H9 (cell line): Measurements from ENCODE around the gene MYL10. TPM values are rescaled to one million over a fixed set of nuclear protein-coding genes. Genes with fewer than 3 reads are reported as not detected.

ENCODE experiments used
- DNase-seq: peaks from one replicate; pipeline ENCODE4 v3.0.0-alpha.2; 2017
- H2AFZ ChIP-seq: one replicate; pipeline ENCODE4 v1.6.1; 2013; ENCODE audit warnings: mild to moderate bottlenecking, low read length, control low read depth, moderate library complexity
- H2AK5ac ChIP-seq: 2 replicates; pipeline ENCODE4 v1.6.1; 2013; ENCODE audit warnings: low read length, control low read depth, mixed read lengths; ENCODE audit not compliant: insufficient read length
- H2BK120ac ChIP-seq: one replicate; pipeline ENCODE4 v1.6.1; 2013; ENCODE audit warnings: low read depth, mild to moderate bottlenecking, low read length, control low read depth, inconsistent platforms; ENCODE audit not compliant: poor library complexity, severe bottlenecking
- H2BK12ac ChIP-seq: 2 replicates; pipeline ENCODE4 v1.6.1; 2013; ENCODE audit warnings: low read length, control low read depth, mixed read lengths, low read depth; ENCODE audit not compliant: insufficient read length
- H2BK15ac ChIP-seq: 2 replicates; pipeline ENCODE4 v1.6.1; 2013; ENCODE audit warnings: low read depth, low read length, control low read depth
- H2BK20ac ChIP-seq: one replicate; pipeline ENCODE4 v1.6.1; 2013; ENCODE audit warnings: low read depth, mild to moderate bottlenecking, low read length, control low read depth, inconsistent platforms; ENCODE audit not compliant: poor library complexity, severe bottlenecking
- H2BK5ac ChIP-seq: 2 replicates; pipeline ENCODE4 v1.6.1; 2013; ENCODE audit warnings: low read length, control low read depth, mixed read lengths; ENCODE audit not compliant: insufficient read length
- H3K14ac ChIP-seq: 2 replicates; pipeline ENCODE4 v1.6.1; 2013; ENCODE audit warnings: low read length, control low read depth; ENCODE audit not compliant: insufficient read depth
- H3K18ac ChIP-seq: 2 replicates; pipeline ENCODE4 v1.6.1; 2013; ENCODE audit warnings: low read depth, mild to moderate bottlenecking, mixed read lengths, low read length, control low read depth; ENCODE audit not compliant: insufficient read length
- H3K23ac ChIP-seq: 2 replicates; pipeline ENCODE4 v1.6.1; 2013; ENCODE audit warnings: low read length, control low read depth, mixed read lengths, low read depth; ENCODE audit not compliant: insufficient read length
- H3K23me2 ChIP-seq: 2 replicates; pipeline ENCODE4 v1.6.1; 2013; ENCODE audit warnings: low read depth, mild to moderate bottlenecking, mixed read lengths, low read length, control low read depth; ENCODE audit not compliant: insufficient read length, poor library complexity, severe bottlenecking
- H3K27ac ChIP-seq: 2 replicates; pipeline ENCODE4 v1.5.1; 2013; ENCODE audit warnings: low read length, control low read depth, mixed read lengths, low read depth; ENCODE audit not compliant: insufficient read length
- H3K27me3 ChIP-seq: 2 replicates; pipeline ENCODE4 v1.6.1; 2013; ENCODE audit warnings: low read length, control low read depth, inconsistent platforms; ENCODE audit not compliant: insufficient read depth
- H3K4ac ChIP-seq: 2 replicates; pipeline ENCODE4 v1.6.1; 2013; ENCODE audit warnings: low read depth, mild to moderate bottlenecking, control low read depth, inconsistent platforms, low read length, moderate library complexity
- H3K4me1 ChIP-seq: 2 replicates; pipeline ENCODE4 v1.6.1; 2013; ENCODE audit warnings: low read length, control low read depth, inconsistent platforms; ENCODE audit not compliant: insufficient read depth
- H3K4me2 ChIP-seq: 2 replicates; pipeline ENCODE4 v1.6.1; 2013; ENCODE audit warnings: low read length, control low read depth, mixed read lengths; ENCODE audit not compliant: insufficient read length, insufficient read depth
- H3K56ac ChIP-seq: 2 replicates; pipeline ENCODE4 v1.6.1; 2013; ENCODE audit warnings: low read depth, mild to moderate bottlenecking, mixed read lengths, low read length, control low read depth; ENCODE audit not compliant: insufficient read length
- H3K79me1 ChIP-seq: 2 replicates; pipeline ENCODE4 v1.6.1; 2013; ENCODE audit warnings: low read depth, mild to moderate bottlenecking, moderate library complexity, low read length, control low read depth, inconsistent platforms; ENCODE audit not compliant: insufficient read depth, poor library complexity, severe bottlenecking
- H3K79me2 ChIP-seq: 2 replicates; pipeline ENCODE4 v1.6.1; 2013; ENCODE audit warnings: low read length, control low read depth, inconsistent platforms; ENCODE audit not compliant: insufficient read depth
- H3K9ac ChIP-seq: 2 replicates; pipeline ENCODE4 v1.6.1; 2013; ENCODE audit warnings: low read length, control low read depth, mixed read lengths; ENCODE audit not compliant: insufficient read length; ENCODE audit errors: extremely low read depth
- H3K9me3 ChIP-seq: one replicate; pipeline ENCODE4 v1.6.1; 2013; ENCODE audit warnings: low read depth, low read length, inconsistent platforms; ENCODE audit not compliant: control insufficient read depth
- H3T11ph ChIP-seq: one replicate; pipeline ENCODE4 v1.6.1; 2013; ENCODE audit warnings: mild to moderate bottlenecking, low read length, control low read depth, inconsistent platforms
- H4K20me1 ChIP-seq: one replicate; pipeline ENCODE4 v1.6.1; 2013; ENCODE audit not compliant: control insufficient read depth, insufficient read length, insufficient read depth
- H4K5ac ChIP-seq: 2 replicates; pipeline ENCODE4 v1.6.1; 2013; ENCODE audit warnings: low read depth, mild to moderate bottlenecking, mixed read lengths, low read length, control low read depth; ENCODE audit not compliant: insufficient read length
- H4K8ac ChIP-seq: replicated peaks from 2 replicates; pipeline ENCODE4 v1.6.1; 2013; ENCODE audit warnings: low read length, control low read depth, mixed read lengths, low read depth; ENCODE audit not compliant: insufficient read length
- H4K91ac ChIP-seq: 2 replicates; pipeline ENCODE4 v1.6.1; 2013; ENCODE audit warnings: low read depth, mild to moderate bottlenecking, moderate library complexity, mixed read lengths, low read length, control low read depth; ENCODE audit not compliant: insufficient read length
- H3K27ac Mint-ChIP-seq, 3 experiments: 2 replicates in 2 of 3; 3 replicates in 1 of 3; pipeline ENCODE4 v1.8.0; 2020 to 2021; ENCODE audit warnings: mixed read lengths in 3 of 3, mild to moderate bottlenecking in 1 of 3, moderate library complexity in 1 of 3
- H3K27me3 Mint-ChIP-seq: 2 replicates; pipeline ENCODE4 v1.8.0; 2021; ENCODE audit warnings: low read depth, mild to moderate bottlenecking, moderate library complexity, mixed read lengths
- H3K36me3 Mint-ChIP-seq, 3 experiments: 2 replicates in 2 of 3; 3 replicates in 1 of 3; pipeline ENCODE4 v1.8.0; 2020 to 2021; ENCODE audit warnings: low read depth in 3 of 3, mixed read lengths in 3 of 3; ENCODE audit not compliant: insufficient read depth in 1 of 3
- H3K4me1 Mint-ChIP-seq, 2 experiments: 2 replicates each; pipeline ENCODE4 v1.8.0; 2020; ENCODE audit warnings: mixed read lengths in 2 of 2
- H3K4me3 Mint-ChIP-seq, 2 experiments: 2 replicates in 1 of 2; 3 replicates in 1 of 2; pipeline ENCODE4 v1.8.0; 2020 to 2021; ENCODE audit warnings: mild to moderate bottlenecking in 2 of 2, mixed read lengths in 2 of 2, moderate library complexity in 1 of 2
- H3K9me3 Mint-ChIP-seq, 2 experiments: 2 replicates in 1 of 2; 3 replicates in 1 of 2; pipeline ENCODE4 v1.8.0; 2020; ENCODE audit warnings: mild to moderate bottlenecking in 2 of 2, mixed read lengths in 2 of 2, moderate library complexity in 1 of 2
- CTCF ChIP-seq: fragments of 200-600 bp; sonication (generic); conservative IDR thresholded peaks from 3 replicates; pipeline ENCODE4 v1.8.0; 2021; ENCODE audit warnings: antibody characterized with exemption, mild to moderate bottlenecking
- WGBS: extraction: QIAGEN DNeasy Blood & Tissue Kit; methylation state at CpG from one replicate; pipeline ENCODE4 v1.1.7; 2013; ENCODE audit warnings: missing lambda C conversion rate, low lambda C conversion rate, mixed read lengths; ENCODE audit not compliant: insufficient read length; ENCODE audit errors: extremely low coverage; 5-methylcytosine and 5-hydroxymethylcytosine counted together
- total RNA-seq: library from RNA; stranded (reverse); gene quantifications from 2 replicates; pipeline ENCODE4 v1.2.1, GENCODE V29; 2021

The MYL10 gene
- total RNA-seq, 1 experiment from 2014 or later = 0.50 TPM

GRCh38 chr7:101604331-101604933 lies 24.7 kb downstream of the MYL10 start:
- H3K23me2 ChIP-seq = no peaks in the 10 kb centered on the region
- H4K8ac ChIP-seq = no peak overlapping the region
- H3K18ac ChIP-seq = no peak overlapping the region
- no CpG with 5 or more reads among the region's 5 CpGs for WGBS
- Mint-ChIP-seq H3K27me3 (peaks cover 13% of the 10 kb centered on the region), H3K36me3 (no peaks in the 10 kb centered on the region), H3K4me1 (peaks cover 10 to 16% of the 10 kb centered on the region in 2 experiments), H3K9me3 (no peaks in the 10 kb centered on the region), H3K4me3 (no peak overlapping the region), H3K27ac (no peak overlapping the region)
- no peak overlapping the region for H2BK5ac ChIP-seq
- no peak overlapping the region for H4K91ac ChIP-seq
- no peak overlapping the region for H3T11ph ChIP-seq
- H2BK20ac ChIP-seq = no peak overlapping the region
- H3K27ac ChIP-seq = no peak overlapping the region
- H3K4me1 ChIP-seq = no peaks in the 10 kb centered on the region; the same call in 1 of the 2 replicates
- no peak overlapping the region for H2AFZ ChIP-seq
- no peak overlapping the region for H3K14ac ChIP-seq
- no peak overlapping the region for H2BK15ac ChIP-seq
- no peaks in the 10 kb centered on the region for H3K27me3 ChIP-seq
- no peaks in the 10 kb centered on the region for H3K79me1 ChIP-seq
- H4K5ac ChIP-seq = no peak overlapping the region
- H3K9me3 ChIP-seq = no peaks in the 10 kb centered on the region
- no peak for TF ChIP-seq CTCF
- DNase-seq = no peak
- H3K4me2 ChIP-seq = no peak overlapping the region
- no peak overlapping the region for H2AK5ac ChIP-seq
- no peak overlapping the region for H3K23ac ChIP-seq
- no peak overlapping the region for H2BK12ac ChIP-seq
- H4K20me1 ChIP-seq = no peaks in the 10 kb centered on the region
- no peak overlapping the region for H3K9ac ChIP-seq
- H3K79me2 ChIP-seq = no peaks in the 10 kb centered on the region
- H3K4ac ChIP-seq = no peak overlapping the region
- H2BK120ac ChIP-seq = no peak overlapping the region
- H3K56ac ChIP-seq = no peak overlapping the region
